ENCODE data around the gene CAVIN2. TPM values are rescaled to one million over a fixed set of nuclear protein-coding genes. Genes with fewer than 3 reads are reported as not detected.

Gene CAVIN2
- total RNA-seq, 1 experiment from 2014 or later = 0.28 TPM

DNA sequence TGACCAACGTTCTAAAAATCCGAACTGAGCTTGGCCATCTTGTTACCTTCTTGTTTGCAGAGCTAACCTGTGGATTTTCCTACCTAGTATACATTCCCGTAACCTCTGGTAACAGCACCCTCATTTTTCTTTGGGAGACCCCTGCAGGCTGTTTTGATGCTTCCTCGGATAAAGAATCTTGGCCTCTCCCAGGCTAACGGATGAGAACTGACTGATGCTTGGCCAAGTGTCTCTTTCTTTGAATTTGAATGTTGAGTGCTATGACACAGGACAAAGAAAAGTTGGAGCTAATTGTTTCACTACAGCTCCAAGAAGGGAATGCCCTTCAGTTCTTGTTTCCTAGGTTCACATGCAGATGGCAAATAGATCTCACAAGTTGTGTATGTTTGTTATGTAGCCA is 19.3 kb upstream of the CAVIN2 start (continued):
- TF ChIP-seq, protein P1, sequence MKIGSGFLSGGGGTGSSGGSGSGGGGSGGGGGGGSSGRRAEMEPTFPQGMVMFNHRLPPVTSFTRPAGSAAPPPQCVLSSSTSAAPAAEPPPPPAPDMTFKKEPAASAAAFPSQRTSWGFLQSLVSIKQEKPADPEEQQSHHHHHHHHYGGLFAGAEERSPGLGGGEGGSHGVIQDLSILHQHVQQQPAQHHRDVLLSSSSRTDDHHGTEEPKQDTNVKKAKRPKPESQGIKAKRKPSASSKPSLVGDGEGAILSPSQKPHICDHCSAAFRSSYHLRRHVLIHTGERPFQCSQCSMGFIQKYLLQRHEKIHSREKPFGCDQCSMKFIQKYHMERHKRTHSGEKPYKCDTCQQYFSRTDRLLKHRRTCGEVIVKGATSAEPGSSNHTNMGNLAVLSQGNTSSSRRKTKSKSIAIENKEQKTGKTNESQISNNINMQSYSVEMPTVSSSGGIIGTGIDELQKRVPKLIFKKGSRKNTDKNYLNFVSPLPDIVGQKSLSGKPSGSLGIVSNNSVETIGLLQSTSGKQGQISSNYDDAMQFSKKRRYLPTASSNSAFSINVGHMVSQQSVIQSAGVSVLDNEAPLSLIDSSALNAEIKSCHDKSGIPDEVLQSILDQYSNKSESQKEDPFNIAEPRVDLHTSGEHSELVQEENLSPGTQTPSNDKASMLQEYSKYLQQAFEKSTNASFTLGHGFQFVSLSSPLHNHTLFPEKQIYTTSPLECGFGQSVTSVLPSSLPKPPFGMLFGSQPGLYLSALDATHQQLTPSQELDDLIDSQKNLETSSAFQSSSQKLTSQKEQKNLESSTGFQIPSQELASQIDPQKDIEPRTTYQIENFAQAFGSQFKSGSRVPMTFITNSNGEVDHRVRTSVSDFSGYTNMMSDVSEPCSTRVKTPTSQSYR (CRISPR knock-in tag; IDR thresholded peaks at IDR 0.05) = no peak
- no peak for TF ChIP-seq JAZF1 (CRISPR knock-in tag; IDR thresholded peaks at IDR 0.05)
- TF ChIP-seq, protein P2, sequence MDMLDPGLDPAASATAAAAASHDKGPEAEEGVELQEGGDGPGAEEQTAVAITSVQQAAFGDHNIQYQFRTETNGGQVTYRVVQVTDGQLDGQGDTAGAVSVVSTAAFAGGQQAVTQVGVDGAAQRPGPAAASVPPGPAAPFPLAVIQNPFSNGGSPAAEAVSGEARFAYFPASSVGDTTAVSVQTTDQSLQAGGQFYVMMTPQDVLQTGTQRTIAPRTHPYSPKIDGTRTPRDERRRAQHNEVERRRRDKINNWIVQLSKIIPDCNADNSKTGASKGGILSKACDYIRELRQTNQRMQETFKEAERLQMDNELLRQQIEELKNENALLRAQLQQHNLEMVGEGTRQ (CRISPR knock-in tag; IDR thresholded peaks at IDR 0.05) = no peak

DNA sequence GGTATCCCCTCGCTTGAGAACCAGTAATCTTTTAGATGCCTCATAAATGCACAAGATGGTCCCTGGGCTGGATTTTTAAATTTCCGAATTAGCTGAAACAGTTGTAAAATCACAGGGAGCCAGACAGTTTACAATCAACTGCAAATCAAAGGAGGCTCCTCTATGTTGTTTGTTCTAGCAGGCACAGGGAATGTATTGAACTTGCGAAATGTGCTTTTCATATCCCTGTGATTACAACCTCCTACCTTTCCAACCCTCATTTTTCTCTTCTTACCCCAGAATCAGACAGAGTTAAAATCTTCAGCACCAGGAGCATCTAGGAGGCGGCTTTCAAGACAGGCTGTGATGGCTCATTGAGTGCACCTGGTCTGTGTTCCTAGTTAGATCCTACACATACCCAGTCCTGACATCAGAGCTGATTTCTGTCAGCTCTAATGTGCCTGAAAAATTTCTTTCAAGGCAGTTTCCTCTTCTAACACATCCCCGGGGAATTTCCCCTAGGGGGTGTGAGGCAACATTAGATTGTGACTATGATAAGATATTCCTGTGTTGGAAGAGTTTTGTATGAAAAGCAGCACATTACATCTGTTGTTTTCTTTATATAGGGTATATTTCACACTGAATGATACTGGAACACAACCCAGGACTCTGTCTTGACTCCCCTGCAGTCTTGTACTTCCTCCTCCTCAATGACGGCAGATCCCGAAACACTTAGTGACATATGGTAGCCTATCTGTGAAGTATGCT is 17.9 kb upstream of the CAVIN2 start:
- Mint-ChIP-seq H3K4me3 (no peak overlapping the region), H3K27ac (no peak overlapping the region), H3K4me1 (peaks cover 34% of the 10 kb centered on the region), H3K9me3 (peaks cover 7% of the 10 kb centered on the region), H3K36me3 (no peaks in the 10 kb centered on the region; the same call in 1 of the 2 replicates), H3K27me3 (ENCODE audit: low read depth) (peaks cover 6% of the 10 kb centered on the region)
- DNase-seq (ENCODE audit: low spot score) (no peak), ATAC-seq (no peak)
- no peak for TF ChIP-seq GTF2I (CRISPR knock-in tag; conservative IDR thresholded peaks at IDR 0.05)
- TF ChIP-seq CREB1 (CRISPR knock-in tag; IDR thresholded peaks at IDR 0.05) = no peak
- TF ChIP-seq, protein P3, sequence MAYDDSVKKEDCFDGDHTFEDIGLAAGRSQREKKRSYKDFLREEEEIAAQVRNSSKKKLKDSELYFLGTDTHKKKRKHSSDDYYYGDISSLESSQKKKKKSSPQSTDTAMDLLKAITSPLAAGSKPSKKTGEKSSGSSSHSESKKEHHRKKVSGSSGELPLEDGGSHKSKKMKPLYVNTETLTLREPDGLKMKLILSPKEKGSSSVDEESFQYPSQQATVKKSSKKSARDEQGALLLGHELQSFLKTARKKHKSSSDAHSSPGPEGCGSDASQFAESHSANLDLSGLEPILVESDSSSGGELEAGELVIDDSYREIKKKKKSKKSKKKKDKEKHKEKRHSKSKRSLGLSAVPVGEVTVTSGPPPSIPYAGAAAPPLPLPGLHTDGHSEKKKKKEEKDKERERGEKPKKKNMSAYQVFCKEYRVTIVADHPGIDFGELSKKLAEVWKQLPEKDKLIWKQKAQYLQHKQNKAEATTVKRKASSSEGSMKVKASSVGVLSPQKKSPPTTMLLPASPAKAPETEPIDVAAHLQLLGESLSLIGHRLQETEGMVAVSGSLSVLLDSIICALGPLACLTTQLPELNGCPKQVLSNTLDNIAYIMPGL (CRISPR knock-in tag; IDR thresholded peaks at IDR 0.05) = no peak
- no peak for TF ChIP-seq FOXP1 (CRISPR knock-in tag; IDR thresholded peaks at IDR 0.05; ENCODE audit: borderline replicate concordance)
- TF ChIP-seq FOXK1 (CRISPR knock-in tag; IDR thresholded peaks at IDR 0.05) = no peak
- TF ChIP-seq ESRRA (CRISPR knock-in tag; IDR thresholded peaks at IDR 0.05; ENCODE audit: borderline replicate concordance) = no peak
- TF ChIP-seq, protein P4, sequence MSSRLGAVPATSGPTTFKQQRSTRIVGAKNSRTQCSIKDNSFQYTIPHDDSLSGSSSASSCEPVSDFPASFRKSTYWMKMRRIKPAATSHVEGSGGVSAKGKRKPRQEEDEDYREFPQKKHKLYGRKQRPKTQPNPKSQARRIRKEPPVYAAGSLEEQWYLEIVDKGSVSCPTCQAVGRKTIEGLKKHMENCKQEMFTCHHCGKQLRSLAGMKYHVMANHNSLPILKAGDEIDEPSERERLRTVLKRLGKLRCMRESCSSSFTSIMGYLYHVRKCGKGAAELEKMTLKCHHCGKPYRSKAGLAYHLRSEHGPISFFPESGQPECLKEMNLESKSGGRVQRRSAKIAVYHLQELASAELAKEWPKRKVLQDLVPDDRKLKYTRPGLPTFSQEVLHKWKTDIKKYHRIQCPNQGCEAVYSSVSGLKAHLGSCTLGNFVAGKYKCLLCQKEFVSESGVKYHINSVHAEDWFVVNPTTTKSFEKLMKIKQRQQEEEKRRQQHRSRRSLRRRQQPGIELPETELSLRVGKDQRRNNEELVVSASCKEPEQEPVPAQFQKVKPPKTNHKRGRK (CRISPR knock-in tag; IDR thresholded peaks at IDR 0.05; ENCODE audit: borderline replicate concordance) = no peak
- TF ChIP-seq, protein P5, sequence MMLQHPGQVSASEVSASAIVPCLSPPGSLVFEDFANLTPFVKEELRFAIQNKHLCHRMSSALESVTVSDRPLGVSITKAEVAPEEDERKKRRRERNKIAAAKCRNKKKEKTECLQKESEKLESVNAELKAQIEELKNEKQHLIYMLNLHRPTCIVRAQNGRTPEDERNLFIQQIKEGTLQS (CRISPR knock-in tag; conservative IDR thresholded peaks at IDR 0.05) = no peak
- CTCF ChIA-PET = interaction anchor here (0.7 to 1.9 kb wide), 4 partner anchors 18 to 330 kb away, joined by 3 to 9 read pairs (median 4); partner anchors contain the start of genes CAVIN2 and TMEFF2
- POLR2A ChIA-PET = no interaction called here

DNA sequence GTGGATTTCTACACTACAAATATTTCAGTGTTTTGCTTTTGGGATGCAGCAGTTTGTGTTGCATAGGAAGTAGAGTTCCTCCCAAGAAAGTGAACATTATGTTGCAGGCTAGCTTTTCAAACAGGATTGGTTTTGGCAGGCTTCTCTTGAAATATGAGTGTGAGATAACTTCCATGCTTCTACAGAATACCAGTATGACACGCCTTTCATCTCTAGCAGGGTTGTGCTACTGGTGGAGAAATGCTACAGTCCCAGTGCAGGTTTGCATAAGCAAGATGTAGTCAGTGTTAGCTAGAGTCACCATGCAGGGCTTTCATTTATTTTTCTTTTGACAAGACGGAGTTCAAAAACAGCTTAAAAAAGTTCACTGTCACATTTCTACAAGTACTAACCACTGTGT is 17.1 kb upstream of the CAVIN2 start:
- DNase-seq (ENCODE audit: low spot score) (no peak), ATAC-seq (no peak)
- peaks cover 6% of the 10 kb centered on the region for H3K27me3 Mint-ChIP-seq (ENCODE audit: low read depth)
- CTCF ChIA-PET = interaction anchor here (1.9 kb wide), 1 partner anchor 52 kb away, joined by 4 read pairs; no protein-coding TSS in a partner anchor
- no peak overlapping the region for H3K4me3 Mint-ChIP-seq
- POLR2A ChIA-PET = no interaction called here
- H3K27ac Mint-ChIP-seq = no peak overlapping the region
- peaks cover 7% of the 10 kb centered on the region for H3K9me3 Mint-ChIP-seq
- peaks cover 25% of the 10 kb centered on the region for H3K4me1 Mint-ChIP-seq
- H3K36me3 Mint-ChIP-seq = no peaks in the 10 kb centered on the region; the same call in 1 of the 2 replicates
- TF ChIP-seq, protein P6, sequence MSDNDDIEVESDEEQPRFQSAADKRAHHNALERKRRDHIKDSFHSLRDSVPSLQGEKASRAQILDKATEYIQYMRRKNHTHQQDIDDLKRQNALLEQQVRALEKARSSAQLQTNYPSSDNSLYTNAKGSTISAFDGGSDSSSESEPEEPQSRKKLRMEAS (CRISPR knock-in tag; IDR thresholded peaks at IDR 0.05) = no peak
- TF ChIP-seq FOXJ3 (CRISPR knock-in tag; IDR thresholded peaks at IDR 0.05; ENCODE audit: borderline replicate concordance) (no peak), ATF1 (CRISPR knock-in tag; IDR thresholded peaks at IDR 0.05) (no peak), NFYB (CRISPR knock-in tag; conservative IDR thresholded peaks at IDR 0.05; ENCODE audit: low read depth) (no peak), IRF2 (CRISPR knock-in tag; IDR thresholded peaks at IDR 0.05; ENCODE audit: borderline replicate concordance, low read depth) (no peak)
- TF ChIP-seq, protein P7, sequence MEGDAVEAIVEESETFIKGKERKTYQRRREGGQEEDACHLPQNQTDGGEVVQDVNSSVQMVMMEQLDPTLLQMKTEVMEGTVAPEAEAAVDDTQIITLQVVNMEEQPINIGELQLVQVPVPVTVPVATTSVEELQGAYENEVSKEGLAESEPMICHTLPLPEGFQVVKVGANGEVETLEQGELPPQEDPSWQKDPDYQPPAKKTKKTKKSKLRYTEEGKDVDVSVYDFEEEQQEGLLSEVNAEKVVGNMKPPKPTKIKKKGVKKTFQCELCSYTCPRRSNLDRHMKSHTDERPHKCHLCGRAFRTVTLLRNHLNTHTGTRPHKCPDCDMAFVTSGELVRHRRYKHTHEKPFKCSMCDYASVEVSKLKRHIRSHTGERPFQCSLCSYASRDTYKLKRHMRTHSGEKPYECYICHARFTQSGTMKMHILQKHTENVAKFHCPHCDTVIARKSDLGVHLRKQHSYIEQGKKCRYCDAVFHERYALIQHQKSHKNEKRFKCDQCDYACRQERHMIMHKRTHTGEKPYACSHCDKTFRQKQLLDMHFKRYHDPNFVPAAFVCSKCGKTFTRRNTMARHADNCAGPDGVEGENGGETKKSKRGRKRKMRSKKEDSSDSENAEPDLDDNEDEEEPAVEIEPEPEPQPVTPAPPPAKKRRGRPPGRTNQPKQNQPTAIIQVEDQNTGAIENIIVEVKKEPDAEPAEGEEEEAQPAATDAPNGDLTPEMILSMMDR (IDR thresholded peaks at IDR 0.05) = no peak
- TF ChIP-seq, protein P8, sequence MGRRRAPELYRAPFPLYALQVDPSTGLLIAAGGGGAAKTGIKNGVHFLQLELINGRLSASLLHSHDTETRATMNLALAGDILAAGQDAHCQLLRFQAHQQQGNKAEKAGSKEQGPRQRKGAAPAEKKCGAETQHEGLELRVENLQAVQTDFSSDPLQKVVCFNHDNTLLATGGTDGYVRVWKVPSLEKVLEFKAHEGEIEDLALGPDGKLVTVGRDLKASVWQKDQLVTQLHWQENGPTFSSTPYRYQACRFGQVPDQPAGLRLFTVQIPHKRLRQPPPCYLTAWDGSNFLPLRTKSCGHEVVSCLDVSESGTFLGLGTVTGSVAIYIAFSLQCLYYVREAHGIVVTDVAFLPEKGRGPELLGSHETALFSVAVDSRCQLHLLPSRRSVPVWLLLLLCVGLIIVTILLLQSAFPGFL (CRISPR knock-in tag; IDR thresholded peaks at IDR 0.05; ENCODE audit: borderline replicate concordance) = no peak
- TF ChIP-seq, protein P9, sequence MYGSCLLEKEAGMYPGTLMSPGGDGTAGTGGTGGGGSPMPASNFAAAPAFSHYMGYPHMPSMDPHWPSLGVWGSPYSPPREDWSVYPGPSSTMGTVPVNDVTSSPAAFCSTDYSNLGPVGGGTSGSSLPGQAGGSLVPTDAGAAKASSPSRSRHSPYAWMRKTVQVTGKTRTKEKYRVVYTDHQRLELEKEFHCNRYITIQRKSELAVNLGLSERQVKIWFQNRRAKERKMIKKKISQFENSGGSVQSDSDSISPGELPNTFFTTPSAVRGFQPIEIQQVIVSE (CRISPR knock-in tag; IDR thresholded peaks at IDR 0.05; ENCODE audit: borderline replicate concordance) = no peak
- TF ChIP-seq, protein P2 (CRISPR knock-in tag; IDR thresholded peaks at IDR 0.05) = no peak
